AML-193 (cell line): ENCODE data around the gene OR5L1.

Experiments
- DNase-seq, 2 experiments: peaks; one replicate each; lab custom pipeline; 2025; lab: John Stamatoyannopoulos, UW

OR5L1 gene

GRCh38 chr11:55811067-55811466, at the start of gene OR5L1:
TSS of gene OR5L1 (plus strand) at chr11:55811367. CDS start at chr11:55811467, 100 bp downstream.
- DNase-seq = no peak

DNA sequence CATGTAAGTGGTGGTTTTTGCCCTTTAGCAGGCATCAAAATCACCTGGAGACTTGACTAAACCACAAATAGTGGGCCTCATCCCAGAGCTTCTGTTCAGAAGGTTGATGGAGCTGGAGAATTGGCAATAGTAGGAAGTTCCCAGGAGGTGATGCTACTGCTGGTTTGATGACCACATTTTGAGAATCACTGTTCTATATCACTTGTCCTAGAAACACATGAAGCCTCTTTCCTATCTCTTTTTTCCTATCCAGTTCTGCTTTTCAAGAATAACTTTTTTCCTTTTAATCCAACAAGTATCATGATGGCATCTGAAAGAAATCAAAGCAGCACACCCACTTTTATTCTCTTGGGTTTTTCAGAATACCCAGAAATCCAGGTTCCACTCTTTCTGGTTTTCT, 38.0 kb upstream of the OR5L1 start, which contains the start of gene OR5D13:
Gene OR5D13, plus strand, starts transcription at position 301 of the 400 bp plus-strand sequence. Its CDS starts 0 bp downstream, at position 301.
- DNase-seq = no peak

- no peak for DNase-seq
Observed at GRCh38 chr11:55791606-55792005, 19.6 kb upstream of the OR5L1 start.

GRCh38 chr11:55793321-55793720, 17.8 kb upstream of the OR5L1 start:
- DNase-seq = no peak

GRCh38 chr11:55795256-55795655, 15.9 kb upstream of the OR5L1 start, which contains the start of gene OR5D14:
TSS of gene OR5D14 (plus strand) at chr11:55795556. CDS start at chr11:55795556, 0 bp downstream.
- no peak for DNase-seq

GRCh38 chr11:55806248-55806647, 4.9 kb upstream of the OR5L1 start:
- DNase-seq = no peak

DNA sequence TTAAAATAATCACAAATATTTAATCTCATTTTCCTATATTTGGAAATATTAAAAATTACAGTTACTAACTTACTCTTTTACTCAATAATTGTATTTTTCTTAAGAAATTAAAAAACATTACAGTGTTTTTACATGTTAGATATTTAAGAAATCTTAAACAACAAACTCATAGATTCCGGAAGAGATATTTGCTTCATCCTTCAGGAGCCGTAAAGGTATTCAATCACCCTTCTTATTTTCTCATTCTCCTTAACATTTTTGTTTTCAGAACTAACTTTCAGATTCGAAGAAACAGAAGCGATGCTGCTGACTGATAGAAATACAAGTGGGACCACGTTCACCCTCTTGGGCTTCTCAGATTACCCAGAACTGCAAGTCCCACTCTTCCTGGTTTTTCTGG, 8.2 kb downstream of the OR5L1 start, which contains the start of gene OR5D18:
Gene OR5D18, plus strand, starts transcription at position 301 of the 400 bp plus-strand sequence. Its CDS starts 0 bp downstream, at position 301.
- DNase-seq = no peak

DNA sequence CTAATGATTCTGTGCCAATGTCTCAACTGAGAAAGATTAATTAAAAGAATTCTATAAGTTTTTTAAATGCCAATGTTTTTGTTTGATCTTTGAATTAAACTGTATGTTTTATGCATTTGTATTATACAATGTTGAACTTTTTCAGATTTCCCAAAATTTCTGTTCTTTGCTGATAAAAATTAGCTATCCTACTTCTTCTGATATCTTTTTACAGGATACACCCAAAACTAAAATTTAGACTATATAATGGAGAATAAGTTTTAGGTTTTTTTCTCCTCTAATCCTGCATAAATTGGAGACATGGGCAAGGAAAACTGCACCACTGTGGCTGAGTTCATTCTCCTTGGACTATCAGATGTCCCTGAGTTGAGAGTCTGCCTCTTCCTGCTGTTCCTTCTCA, 15.8 kb downstream of the OR5L1 start, which contains the start of gene OR5L2:
Gene OR5L2, plus strand, starts transcription at position 301 of the 400 bp plus-strand sequence. Its CDS starts 0 bp downstream, at position 301.
- no peak for DNase-seq

GRCh38 chr11:55838452-55838851, 27.3 kb downstream of the OR5L1 start, which contains the start of gene OR5D16:
TSS of gene OR5D16 (plus strand) at chr11:55838752. CDS start at chr11:55838752, 0 bp downstream.
- no peak for DNase-seq

- DNase-seq = no peak
Observed at GRCh38 chr11:55847453-55847852, 36.3 kb downstream of the OR5L1 start.

- no peak for DNase-seq
Observed at GRCh38 chr11:55849037-55849436, 37.9 kb downstream of the OR5L1 start.

DNA sequence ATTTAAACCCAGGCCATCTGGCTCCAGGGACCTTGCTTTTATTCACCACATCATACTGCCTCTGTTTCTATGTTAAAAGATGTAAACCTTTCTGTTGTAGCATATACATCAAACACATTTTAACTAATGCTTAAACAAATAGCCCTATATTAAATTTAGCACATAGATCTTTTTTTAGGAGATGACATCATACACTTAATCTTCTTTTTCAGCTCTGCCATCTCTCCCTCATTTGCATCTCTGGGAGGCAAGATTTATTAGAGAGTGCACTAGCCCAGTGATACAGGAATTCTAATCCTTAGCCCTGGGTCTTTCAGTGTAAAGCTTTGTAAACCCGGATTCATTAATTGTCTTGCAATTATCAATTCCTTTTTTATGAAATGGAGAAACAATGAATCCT, 41.0 kb downstream of the OR5L1 start:
- no peak for DNase-seq

GRCh38 chr11:55854704-55855103, 43.5 kb downstream of the OR5L1 start:
- no peak for DNase-seq
